HepG2 (cell line): Measurements from ENCODE around the gene KDM8. TPM values are rescaled to one million over a fixed set of nuclear protein-coding genes. Genes with fewer than 3 reads are reported as not detected.

Source experiments
- ARID4A ChIP-seq: sonication (generic); formaldehyde crosslinking; IDR thresholded peaks from 2 replicates; pipeline ENCODE4 v1.5.0; 2020; ENCODE audit warnings: mild to moderate bottlenecking, missing genetic modification reagents, borderline replicate concordance
- BCLAF1 ChIP-seq: fragments of 450-650 bp; IDR thresholded peaks from 2 replicates; pipeline ENCODE4 v1.6.1; 2017; ENCODE audit warnings: mild to moderate bottlenecking
- CREB1 ChIP-seq, 2 experiments: fragments of 450-650 bp in 1 of 2; IDR thresholded peaks; 2 replicates each; pipeline ENCODE4 v1.6.1; 2016 to 2017; ENCODE audit warnings: control low read depth in 1 of 2, mild to moderate bottlenecking in 1 of 2, missing compliant biosample characterization in 1 of 2, missing genetic modification characterization in 1 of 2
- DPF2 ChIP-seq: sonication (generic); formaldehyde crosslinking; IDR thresholded peaks from 2 replicates; pipeline ENCODE4 v1.4.0; 2020; ENCODE audit warnings: mild to moderate bottlenecking, low read depth, missing genetic modification reagents, borderline replicate concordance
- GZF1 ChIP-seq: sonication (generic); formaldehyde crosslinking; IDR thresholded peaks from 2 replicates; pipeline ENCODE4 v1.5.1; 2020; ENCODE audit warnings: mild to moderate bottlenecking, missing genetic modification reagents
- NFRKB ChIP-seq: fragments of 450-650 bp; IDR thresholded peaks from 2 replicates; pipeline ENCODE4 v1.6.1; 2017
- PTBP1 ChIP-seq: fragments of 200-400 bp; formaldehyde crosslinking; IDR thresholded peaks from 2 replicates; pipeline ENCODE4 v1.6.1; 2018; ENCODE audit warnings: low read length, low read depth; ENCODE audit not compliant: poor library complexity, severe bottlenecking
- RARG ChIP-seq: sonication (generic); formaldehyde crosslinking; IDR thresholded peaks from 2 replicates; pipeline ENCODE4 v1.4.0; 2020; ENCODE audit warnings: low read depth, mild to moderate bottlenecking, missing genetic modification reagents
- SNAPC5 ChIP-seq: sonication (generic); formaldehyde crosslinking; IDR thresholded peaks from 2 replicates; pipeline ENCODE4 v1.8.1; 2023; ENCODE audit warnings: mild to moderate bottlenecking, missing genetic modification reagents, borderline replicate concordance
- SOX6 ChIP-seq, 2 experiments: fragments of 450-650 bp in 1 of 2; sonication (generic) in 1 of 2; formaldehyde crosslinking in 1 of 2; IDR thresholded peaks; 2 replicates each; pipeline versions ENCODE4 v1.4.0 to v1.6.1; 2017 to 2020; ENCODE audit warnings: antibody characterized with exemption in 1 of 2, mild to moderate bottlenecking in 1 of 2, missing genetic modification reagents in 1 of 2
- STAT5B ChIP-seq: sonication (generic); formaldehyde crosslinking; IDR thresholded peaks from 2 replicates; pipeline ENCODE4 v1.4.0; 2020; ENCODE audit warnings: missing genetic modification reagents
- UBTF ChIP-seq: sonication (generic); formaldehyde crosslinking; IDR thresholded peaks from 2 replicates; pipeline ENCODE4 v1.4.0; 2020; ENCODE audit warnings: mild to moderate bottlenecking, missing genetic modification reagents
- ZNF329 ChIP-seq: sonication (generic); formaldehyde crosslinking; IDR thresholded peaks from 2 replicates; pipeline ENCODE4 v1.9.0; 2021; ENCODE audit warnings: low read depth, mild to moderate bottlenecking, missing genetic modification reagents
- ZNF556 ChIP-seq: sonication (generic); formaldehyde crosslinking; IDR thresholded peaks from 2 replicates; pipeline ENCODE4 v1.4.0; 2020; ENCODE audit warnings: mild to moderate bottlenecking, missing genetic modification reagents, borderline replicate concordance
- ZNF674 ChIP-seq: sonication (generic); formaldehyde crosslinking; IDR thresholded peaks from 2 replicates; pipeline ENCODE4 v1.5.0; 2020; ENCODE audit warnings: low read depth, mild to moderate bottlenecking, missing genetic modification reagents
- ZNF7 ChIP-seq: IDR thresholded peaks from 2 replicates; pipeline ENCODE4 v1.6.1; 2016; ENCODE audit warnings: missing biosample characterization, missing genetic modification reagents
- ZNF784 ChIP-seq: sonication (generic); formaldehyde crosslinking; IDR thresholded peaks from 2 replicates; pipeline ENCODE4 v1.5.1; 2020; ENCODE audit warnings: missing genetic modification reagents, mild to moderate bottlenecking, borderline replicate concordance
- polyA plus RNA-seq, 8 experiments: library from polyadenylated mRNA; depleted of rRNA in 3 of 8; stranded (reverse) in 7 of 8; unstranded in 1 of 8; fragments of >200 nt; fragmentation: Illumina TruSeq in 4 of 8; extraction: Trizol in 4 of 8; gene quantifications; 2 replicates each; pipeline versions ENCODE4 v1.2.1 to v1.2.3, GENCODE V29; 2011 to 2016; ENCODE audit warnings: low read depth in 4 of 8, missing spikeins in 1 of 8, mixed read lengths in 1 of 8; ENCODE audit not compliant: insufficient read depth in 1 of 8
- total RNA-seq, 5 experiments: library from RNA; depleted of rRNA; stranded (reverse); fragments of >200 nt; fragmentation: Illumina TruSeq; extraction: Trizol; gene quantifications; 2 replicates each; pipeline ENCODE4 v1.2.3, GENCODE V29; 2016; ENCODE audit warnings: low read depth in 1 of 5

KDM8 gene
- total and polyA plus RNA-seq, 2 of the 13 experiments (the other 11 are each of a cell fraction or from before 2014, with no cell fraction given), result 3.3 to 8.6 TPM

- TF ChIP-seq UBTF (CRISPR knock-in tag), result peak; percentile 75
- peak; percentile 64 for TF ChIP-seq SNAPC5 (CRISPR knock-in tag)
- TF ChIP-seq ZNF7 (CRISPR knock-in tag), result 0 out of 2 replicates have a peak, but pooled peaks have one; percentile 3
- TF ChIP-seq ZNF329 (CRISPR knock-in tag), result no peak
- peak; percentile 86 for TF ChIP-seq CREB1 (IDR thresholded peaks at IDR 0.05)
- no peak; the same call in none of the 2 replicates for TF ChIP-seq CREB1 (CRISPR knock-in tag; IDR thresholded peaks at IDR 0.05)
- TF ChIP-seq ZNF556 (CRISPR knock-in tag), result peak; percentile 66
- no peak for TF ChIP-seq SOX6 (IDR thresholded peaks at IDR 0.05)
- no peak; the same call in 1 of the 2 replicates for TF ChIP-seq SOX6 (CRISPR knock-in tag; IDR thresholded peaks at IDR 0.05)
- TF ChIP-seq ARID4A, result peak; percentile 93
- peak; percentile 86; the same call in 1 of the 2 replicates for TF ChIP-seq GZF1 (CRISPR knock-in tag)
- no peak for TF ChIP-seq ZNF674
- 0 out of 2 replicates have a peak, but pooled peaks have one; percentile 24 for TF ChIP-seq DPF2 (CRISPR knock-in tag)
- peak; percentile 60; the same call in 1 of the 2 replicates for TF ChIP-seq STAT5B (CRISPR knock-in tag)
- peak; percentile 97 for TF ChIP-seq ZNF784
- TF ChIP-seq NFRKB, result no peak
- TF ChIP-seq BCLAF1, result no peak
- TF ChIP-seq RARG (CRISPR knock-in tag), result peak; percentile 70; the same call in 1 of the 2 replicates
- TF ChIP-seq PTBP1, result peak; percentile 45
Measured at GRCh38 chr16:27203507-27204311, at the start of gene KDM8 (continued).
